Measurements from ENCODE around the gene HK1.

- TF ChIP-seq CTCF (IDR thresholded peaks at IDR 0.05; ENCODE audit: low read depth, low read length) (no peak), POLR2A (IDR thresholded peaks at IDR 0.05; ENCODE audit: extremely low read depth, insufficient read length) (no peak)
These were observed 14.2 kb downstream of the HK1 start for GRCh38 chr10:69292459-69292858.

Measured in NB4 (cell line).